ENCODE data around the gene ZNF273.
"Not testable (repeated sequence)": the region's sequence is repeated elsewhere in the genome, so short reads cannot be mapped to it uniquely, and the experiment has no call there.

ZNF273 gene

GRCh38 chr7:64877714-64878610 lies 25.1 kb upstream of the ZNF273 start:
- no peak for DNase-seq

- no peak for DNase-seq
These were observed 24.4 kb upstream of the ZNF273 start for GRCh38 chr7:64878684-64879083.

- DNase-seq: no peak
These were observed 23.9 kb upstream of the ZNF273 start for GRCh38 chr7:64879086-64879730.

GRCh38 chr7:64879800-64880199 lies 23.3 kb upstream of the ZNF273 start:
- no peak for DNase-seq

- DNase-seq: no peak
These were observed 22.5 kb upstream of the ZNF273 start for GRCh38 chr7:64880322-64881297.

- no peak for DNase-seq
These were observed 21.4 kb upstream of the ZNF273 start for GRCh38 chr7:64881461-64882287.

GRCh38 chr7:64882341-64883112 lies 20.5 kb upstream of the ZNF273 start:
- no peak for DNase-seq

- DNase-seq: no peak
These were observed 19.8 kb upstream of the ZNF273 start for GRCh38 chr7:64883113-64883905.

- DNase-seq: no peak
These were observed 18.8 kb upstream of the ZNF273 start for GRCh38 chr7:64884085-64884912.

GRCh38 chr7:64884913-64885370 lies 18.1 kb upstream of the ZNF273 start:
- no peak for DNase-seq

- no peak for DNase-seq
These were observed 17.4 kb upstream of the ZNF273 start for GRCh38 chr7:64885520-64886240.

- no peak for DNase-seq
These were observed 16.0 kb upstream of the ZNF273 start for GRCh38 chr7:64886956-64887545.

GRCh38 chr7:64887756-64888508 lies 15.1 kb upstream of the ZNF273 start:
- peak; percentile 5 to 11 for DNase-seq

- no peak for DNase-seq
These were observed 14.5 kb upstream of the ZNF273 start for GRCh38 chr7:64888561-64888900.

- no peak for DNase-seq
These were observed 14.0 kb upstream of the ZNF273 start for GRCh38 chr7:64888901-64889685.

GRCh38 chr7:64889686-64890162 lies 13.3 kb upstream of the ZNF273 start:
- DNase-seq: no peak

GRCh38 chr7:64890273-64890672 lies 12.8 kb upstream of the ZNF273 start:
- not testable (repeated sequence) for DNase-seq
